NB4 (cell line): Measurements from ENCODE around the gene JAK1.

Experiments used
- CTCF ChIP-seq: IDR thresholded peaks from one replicate; pipeline ENCODE4 v1.5.1; 2012; ENCODE audit warnings: low read depth, low read length
- POLR2A ChIP-seq: IDR thresholded peaks from 2 replicates; pipeline ENCODE4 v1.6.1; 2011; ENCODE audit warnings: mild to moderate bottlenecking; ENCODE audit not compliant: insufficient read length; ENCODE audit errors: extremely low read depth
- TF ChIP-seq, protein P1 (sequence below): IDR thresholded peaks from 2 replicates; pipeline ENCODE4 v1.6.1; 2011; ENCODE audit warnings: low read depth, low read length

DNA sequence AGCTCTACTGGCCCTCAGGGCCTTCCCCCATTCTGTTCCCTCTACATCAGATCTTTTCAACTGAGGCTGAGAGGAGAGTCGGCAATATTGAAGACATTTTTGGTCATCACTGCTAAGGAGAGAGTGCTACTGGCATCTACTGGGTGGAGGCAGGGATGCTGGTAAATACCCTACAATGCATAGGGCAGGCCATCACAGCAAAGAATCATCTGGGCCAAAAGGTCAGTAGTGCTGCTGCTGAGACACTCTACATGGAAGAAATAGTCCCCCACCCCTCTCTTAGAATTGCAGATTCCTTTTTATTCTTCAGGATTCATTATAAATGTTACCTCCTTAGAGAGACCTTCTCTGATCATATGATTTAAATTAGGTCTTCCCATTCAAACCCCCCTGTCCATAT lies 94.3 kb downstream of the JAK1 start:
- TF ChIP-seq CTCF (no peak), POLR2A (no peak)
- TF ChIP-seq, protein P1, sequence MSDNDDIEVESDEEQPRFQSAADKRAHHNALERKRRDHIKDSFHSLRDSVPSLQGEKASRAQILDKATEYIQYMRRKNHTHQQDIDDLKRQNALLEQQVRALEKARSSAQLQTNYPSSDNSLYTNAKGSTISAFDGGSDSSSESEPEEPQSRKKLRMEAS: no peak
